ENCODE data around the gene ST8SIA2.

The ST8SIA2 gene

GRCh38 chr15:92449476-92449875 is 55.8 kb downstream of the ST8SIA2 start:
- no peak for DNase-seq (ENCODE audit: low read depth)
- no peak overlapping the region for H3K4me3 ChIP-seq (ENCODE audit: low read length)
- TF ChIP-seq, protein P1, sequence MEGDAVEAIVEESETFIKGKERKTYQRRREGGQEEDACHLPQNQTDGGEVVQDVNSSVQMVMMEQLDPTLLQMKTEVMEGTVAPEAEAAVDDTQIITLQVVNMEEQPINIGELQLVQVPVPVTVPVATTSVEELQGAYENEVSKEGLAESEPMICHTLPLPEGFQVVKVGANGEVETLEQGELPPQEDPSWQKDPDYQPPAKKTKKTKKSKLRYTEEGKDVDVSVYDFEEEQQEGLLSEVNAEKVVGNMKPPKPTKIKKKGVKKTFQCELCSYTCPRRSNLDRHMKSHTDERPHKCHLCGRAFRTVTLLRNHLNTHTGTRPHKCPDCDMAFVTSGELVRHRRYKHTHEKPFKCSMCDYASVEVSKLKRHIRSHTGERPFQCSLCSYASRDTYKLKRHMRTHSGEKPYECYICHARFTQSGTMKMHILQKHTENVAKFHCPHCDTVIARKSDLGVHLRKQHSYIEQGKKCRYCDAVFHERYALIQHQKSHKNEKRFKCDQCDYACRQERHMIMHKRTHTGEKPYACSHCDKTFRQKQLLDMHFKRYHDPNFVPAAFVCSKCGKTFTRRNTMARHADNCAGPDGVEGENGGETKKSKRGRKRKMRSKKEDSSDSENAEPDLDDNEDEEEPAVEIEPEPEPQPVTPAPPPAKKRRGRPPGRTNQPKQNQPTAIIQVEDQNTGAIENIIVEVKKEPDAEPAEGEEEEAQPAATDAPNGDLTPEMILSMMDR (conservative IDR thresholded peaks at IDR 0.05; ENCODE audit: low read depth, low read length): no peak

DNA sequence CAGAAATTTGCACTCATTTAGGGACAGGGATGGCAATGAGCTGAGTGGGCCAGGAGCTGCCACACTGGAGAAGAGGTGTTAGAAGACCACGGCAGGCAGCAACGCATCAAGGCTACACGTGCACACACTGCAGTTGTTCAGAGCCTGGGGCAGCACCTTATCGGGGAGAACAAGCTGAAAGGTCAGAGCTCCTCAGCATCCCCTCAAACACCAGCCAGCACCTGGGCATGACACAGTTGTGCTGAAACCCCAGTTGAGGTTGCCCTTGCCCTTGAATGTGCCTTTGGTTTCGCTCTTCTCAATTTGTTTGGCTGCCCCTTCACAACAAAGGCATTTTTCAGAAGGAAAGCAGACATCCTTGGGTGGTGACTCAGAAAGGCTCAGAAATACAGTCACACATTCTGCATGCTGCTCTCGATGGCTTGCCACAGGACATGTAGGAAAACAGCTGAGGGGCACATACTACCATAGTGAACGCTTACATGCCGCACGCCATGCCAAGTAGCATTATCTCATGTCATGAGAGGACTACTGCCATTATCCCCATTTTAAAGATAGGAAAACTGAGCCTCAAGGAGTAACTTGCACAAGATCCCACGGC is 57.6 kb downstream of the ST8SIA2 start:
- TF ChIP-seq, protein P1 (conservative IDR thresholded peaks at IDR 0.05; ENCODE audit: low read depth, low read length): no peak
- H3K4me3 ChIP-seq (ENCODE audit: low read length): no peak overlapping the region
- DNase-seq (ENCODE audit: low read depth): peak; percentile 21

GRCh38 chr15:92452143-92452542 is 58.5 kb downstream of the ST8SIA2 start:
- TF ChIP-seq, protein P1 (conservative IDR thresholded peaks at IDR 0.05; ENCODE audit: low read depth, low read length): no peak
- no peak overlapping the region for H3K4me3 ChIP-seq (ENCODE audit: low read length)
- no peak for DNase-seq (ENCODE audit: low read depth)

- DNase-seq (ENCODE audit: low read depth): no peak
- H3K4me3 ChIP-seq (ENCODE audit: low read length): no peak overlapping the region
- TF ChIP-seq, protein P1 (conservative IDR thresholded peaks at IDR 0.05; ENCODE audit: low read depth, low read length): no peak
Observed at GRCh38 chr15:92453607-92454006, 59.9 kb downstream of the ST8SIA2 start.

GRCh38 chr15:92454555-92455105 is 60.9 kb downstream of the ST8SIA2 start:
- H3K4me3 ChIP-seq (ENCODE audit: low read length): no peak overlapping the region
- no peak for DNase-seq (ENCODE audit: low read depth)
- TF ChIP-seq, protein P1 (conservative IDR thresholded peaks at IDR 0.05; ENCODE audit: low read depth, low read length): no peak

- no peak for DNase-seq (ENCODE audit: low read depth)
- no peak overlapping the region for H3K4me3 ChIP-seq (ENCODE audit: low read length)
- TF ChIP-seq, protein P1 (conservative IDR thresholded peaks at IDR 0.05; ENCODE audit: low read depth, low read length): no peak
Observed at GRCh38 chr15:92455271-92455670, 61.6 kb downstream of the ST8SIA2 start.

GRCh38 chr15:92457471-92458041 is 63.9 kb downstream of the ST8SIA2 start:
- TF ChIP-seq, protein P1 (conservative IDR thresholded peaks at IDR 0.05; ENCODE audit: low read depth, low read length): no peak
- no peak overlapping the region for H3K4me3 ChIP-seq (ENCODE audit: low read length)
- DNase-seq (ENCODE audit: low read depth): no peak

Measured in retinal pigment epithelial cell (primary cell).